Bronchial epithelial cell (primary cell): ENCODE measurements around the gene NMT2. TPM values are rescaled to one million over a fixed set of nuclear protein-coding genes. Genes with fewer than 3 reads are reported as not detected.
"Not testable (repeated sequence)": the region's sequence is repeated elsewhere in the genome, so short reads cannot be mapped to it uniquely, and the experiment has no call there.

Experiments
- DNase-seq: peaks from one replicate; pipeline ENCODE4 v3.0.0-alpha.2; 2010; ENCODE audit warnings: low read depth
- FAIRE-seq: peaks from 2 replicates; lab custom pipeline; 2011; peaks lifted over from hg19 to GRCh38; lab: Jason Lieb, UNC
- H3K27me3 ChIP-seq: 2 replicates; pipeline ENCODE4 v1.5.1; 2011; ENCODE audit warnings: low read length; ENCODE audit not compliant: control insufficient read depth, insufficient read depth
- H3K36me3 ChIP-seq: 2 replicates; pipeline ENCODE4 v1.5.1; 2011; ENCODE audit warnings: low read length; ENCODE audit not compliant: control insufficient read depth, insufficient read depth
- H3K4me3 ChIP-seq: 2 replicates; pipeline ENCODE4 v1.5.1; 2011; ENCODE audit warnings: mild to moderate bottlenecking, low read depth, low read length, control low read depth
- total RNA-seq: library from RNA; depleted of rRNA; stranded (reverse); fragments of >200 nt; gene quantifications from 2 replicates; pipeline ENCODE4 v1.2.1, GENCODE V29; 2014
- TF ChIP-seq, protein P1 (sequence below): IDR thresholded peaks from 2 replicates; pipeline ENCODE4 v1.5.1; 2011; ENCODE audit warnings: mild to moderate bottlenecking, moderate library complexity, low read length, control low read depth, inconsistent platforms; ENCODE audit not compliant: insufficient read depth, severe bottlenecking

The NMT2 gene
- total RNA-seq, 1 donor from 2014 or later: 11.1 TPM

DNA sequence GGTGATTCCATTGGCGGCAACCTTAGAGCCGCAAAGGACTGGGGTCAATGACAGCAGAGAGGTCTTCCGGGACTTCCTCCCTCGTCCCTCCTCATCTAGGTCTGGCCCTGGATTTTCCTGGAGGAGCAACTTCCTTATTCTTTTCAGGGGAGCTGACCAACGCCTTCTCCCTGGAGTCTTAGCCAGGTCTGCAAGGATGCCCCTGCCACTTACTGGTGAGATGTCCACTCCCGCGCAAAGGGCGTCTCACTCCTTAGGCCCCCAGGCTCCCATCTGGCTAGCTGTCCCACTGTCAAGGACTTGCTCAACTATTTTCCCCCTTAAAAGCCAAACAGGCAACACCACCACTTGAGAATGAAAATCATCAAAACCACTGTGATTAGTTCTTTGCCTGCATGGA, 42.0 kb upstream of the NMT2 start:
- no peak overlapping the region for H3K4me3 ChIP-seq
- H3K36me3 ChIP-seq: no peaks in the 10 kb centered on the region
- TF ChIP-seq, protein P1, sequence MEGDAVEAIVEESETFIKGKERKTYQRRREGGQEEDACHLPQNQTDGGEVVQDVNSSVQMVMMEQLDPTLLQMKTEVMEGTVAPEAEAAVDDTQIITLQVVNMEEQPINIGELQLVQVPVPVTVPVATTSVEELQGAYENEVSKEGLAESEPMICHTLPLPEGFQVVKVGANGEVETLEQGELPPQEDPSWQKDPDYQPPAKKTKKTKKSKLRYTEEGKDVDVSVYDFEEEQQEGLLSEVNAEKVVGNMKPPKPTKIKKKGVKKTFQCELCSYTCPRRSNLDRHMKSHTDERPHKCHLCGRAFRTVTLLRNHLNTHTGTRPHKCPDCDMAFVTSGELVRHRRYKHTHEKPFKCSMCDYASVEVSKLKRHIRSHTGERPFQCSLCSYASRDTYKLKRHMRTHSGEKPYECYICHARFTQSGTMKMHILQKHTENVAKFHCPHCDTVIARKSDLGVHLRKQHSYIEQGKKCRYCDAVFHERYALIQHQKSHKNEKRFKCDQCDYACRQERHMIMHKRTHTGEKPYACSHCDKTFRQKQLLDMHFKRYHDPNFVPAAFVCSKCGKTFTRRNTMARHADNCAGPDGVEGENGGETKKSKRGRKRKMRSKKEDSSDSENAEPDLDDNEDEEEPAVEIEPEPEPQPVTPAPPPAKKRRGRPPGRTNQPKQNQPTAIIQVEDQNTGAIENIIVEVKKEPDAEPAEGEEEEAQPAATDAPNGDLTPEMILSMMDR: no peak
- DNase-seq: no peak
- FAIRE-seq: no peak
- H3K27me3 ChIP-seq: no peaks in the 10 kb centered on the region

GRCh38 chr10:15209827-15210509, 41.5 kb upstream of the NMT2 start:
- H3K4me3 ChIP-seq: no peak overlapping the region
- no peaks in the 10 kb centered on the region for H3K36me3 ChIP-seq
- no peaks in the 10 kb centered on the region for H3K27me3 ChIP-seq
- peak; percentile 53 for DNase-seq
- TF ChIP-seq, protein P1: peak; percentile 86
- peak; percentile 68 for FAIRE-seq

GRCh38 chr10:15208221-15208620, 39.7 kb upstream of the NMT2 start:
- no peak for FAIRE-seq
- Histone ChIP-seq H3K36me3 (no peaks in the 10 kb centered on the region), H3K27me3 (no peaks in the 10 kb centered on the region), H3K4me3 (no peak overlapping the region)
- TF ChIP-seq, protein P1: no peak
- no peak for DNase-seq

GRCh38 chr10:15207410-15207809, 38.9 kb upstream of the NMT2 start:
- not testable (repeated sequence) for H3K4me3 ChIP-seq, DNase-seq, H3K27me3 ChIP-seq, H3K36me3 ChIP-seq, FAIRE-seq

- H3K36me3 ChIP-seq: no peaks in the 10 kb centered on the region
- TF ChIP-seq, protein P1: no peak
- DNase-seq (no peak), FAIRE-seq (no peak)
- no peak overlapping the region for H3K4me3 ChIP-seq
- no peaks in the 10 kb centered on the region for H3K27me3 ChIP-seq
Observed at GRCh38 chr10:15202639-15203038, 34.1 kb upstream of the NMT2 start.

- not testable (repeated sequence) for H3K36me3 ChIP-seq, FAIRE-seq, H3K27me3 ChIP-seq, DNase-seq, H3K4me3 ChIP-seq
Observed at GRCh38 chr10:15202301-15202621, 33.8 kb upstream of the NMT2 start.

- no peaks in the 10 kb centered on the region for H3K27me3 ChIP-seq
- peak; percentile 33 for DNase-seq
- H3K4me3 ChIP-seq: no peak overlapping the region
- no peak for FAIRE-seq
- TF ChIP-seq, protein P1: no peak
- H3K36me3 ChIP-seq: no peaks in the 10 kb centered on the region
Observed at GRCh38 chr10:15201589-15202300, 33.3 kb upstream of the NMT2 start.
